ENCODE results near the gene RNF41. TPM values are rescaled to one million over a fixed set of nuclear protein-coding genes. Genes with fewer than 3 reads are reported as not detected.
A peak's percentile ranks its signal among the peaks of the same experiment; 100 is the strongest.

The RNF41 gene
- total and polyA plus RNA-seq, 7 donors = 18.5 to 109 (median 59.9) TPM

GRCh38 chr12:56188778-56189098 is 33.0 kb downstream of the RNF41 start:
- peak; percentile 72 for DNase-seq
- peak overlapping the region; percentile 84 to 98 (median 93) for H3K4me3 ChIP-seq
- 0 to 1% methylated on average over 17 of the region's 17 CpGs for WGBS, 2 donors
- peak overlapping the region; percentile 91 to 95 (median 92) for H3K27ac ChIP-seq
- intact Hi-C loops (cut with DNase I) = loop anchor here (1.0 to 10.0 kb wide), 5 partner anchors 30 to 144 kb away; partner anchors contain the start of genes ESYT1, MYL6, NABP2 and RPS26
- no peaks in the 10 kb centered on the region for H3K27me3 ChIP-seq
- no peak for TF ChIP-seq CTCF (IDR thresholded peaks at IDR 0.05)
- no peak for TF ChIP-seq POLR2AphosphoS5 (IDR thresholded peaks at IDR 0.05)
- no peak for TF ChIP-seq POLR2A (IDR thresholded peaks at IDR 0.05)
- no peak for TF ChIP-seq EP300 (IDR thresholded peaks at IDR 0.05)
- H3K9me3 ChIP-seq = no peaks in the 10 kb centered on the region
- H3K4me1 ChIP-seq = peaks cover 0 to 32% (median 25%) of the 10 kb centered on the region in 4 donors
- H3K36me3 ChIP-seq = peaks cover 10 to 35% (median 18%) of the 10 kb centered on the region in 4 donors

- Histone ChIP-seq H3K36me3 (peaks cover 12 to 40% (median 22%) of the 10 kb centered on the region in 4 donors), H3K27me3 (no peaks in the 10 kb centered on the region), H3K9me3 (no peaks in the 10 kb centered on the region), H3K4me1 (peaks cover 0 to 32% (median 24%) of the 10 kb centered on the region in 4 donors), H3K4me3 (peak overlapping the region; percentile 84 to 98 (median 93)), H3K27ac (peak overlapping the region; percentile 91 to 95 (median 92))
- WGBS, 2 donors = 5 to 9% methylated on average over 10 of the region's 10 CpGs
- no peak for TF ChIP-seq CTCF (IDR thresholded peaks at IDR 0.05)
- no peak for TF ChIP-seq POLR2A (IDR thresholded peaks at IDR 0.05)
- no peak for TF ChIP-seq POLR2AphosphoS5 (IDR thresholded peaks at IDR 0.05)
- TF ChIP-seq EP300 (IDR thresholded peaks at IDR 0.05) = no peak
- intact Hi-C loops (cut with DNase I) = loop anchor here (10.0 kb wide), 1 partner anchor 143 kb away; the partner anchor contains the start of gene RPS26
- DNase-seq = no peak
Measured at GRCh38 chr12:56188131-56188777, 33.5 kb downstream of the RNF41 start.

GRCh38 chr12:56186957-56187356 is 34.8 kb downstream of the RNF41 start:
- Histone ChIP-seq H3K27me3 (no peaks in the 10 kb centered on the region), H3K4me3 (no peak overlapping the region), H3K9me3 (no peaks in the 10 kb centered on the region), H3K4me1 (peaks cover 0 to 32% (median 23%) of the 10 kb centered on the region in 4 donors), H3K36me3 (peaks cover 13 to 53% (median 34%) of the 10 kb centered on the region in 4 donors), H3K27ac (peak overlapping the region in 1 of 4 donors; percentile 93)
- 53 to 69% methylated on average over 2 of the region's 2 CpGs for WGBS, 2 donors
- no peak for DNase-seq
- intact Hi-C loops (cut with DNase I) = loop anchor here (10.0 kb wide), 1 partner anchor 142 kb away; the partner anchor contains the start of gene RPS26
- TF ChIP-seq POLR2A (IDR thresholded peaks at IDR 0.05) (no peak), POLR2AphosphoS5 (IDR thresholded peaks at IDR 0.05) (no peak), CTCF (IDR thresholded peaks at IDR 0.05) (no peak), EP300 (IDR thresholded peaks at IDR 0.05) (no peak)

GRCh38 chr12:56178347-56178746 is 43.4 kb downstream of the RNF41 start:
- intact Hi-C loops (cut with DNase I) = no loop called here
- no peak for DNase-seq
- H3K27me3 ChIP-seq = no peaks in the 10 kb centered on the region
- 90 to 95% methylated on average over 3 of the region's 3 CpGs for WGBS, 2 donors
- no peak for TF ChIP-seq EP300 (IDR thresholded peaks at IDR 0.05)
- no peak for TF ChIP-seq CTCF (IDR thresholded peaks at IDR 0.05)
- no peak for TF ChIP-seq POLR2A (IDR thresholded peaks at IDR 0.05)
- TF ChIP-seq POLR2AphosphoS5 (IDR thresholded peaks at IDR 0.05) = no peak
- H3K36me3 ChIP-seq = peaks cover 40 to 100% (median 78%) of the 10 kb centered on the region in 4 donors
- H3K4me3 ChIP-seq = no peak overlapping the region
- no peaks in the 10 kb centered on the region for H3K4me1 ChIP-seq
- no peak overlapping the region for H3K27ac ChIP-seq
- H3K9me3 ChIP-seq = no peaks in the 10 kb centered on the region
